Keratinocyte (primary cell): Measurements from ENCODE around the gene INTS3.

Source experiments
- EZH2 ChIP-seq: IDR thresholded peaks from one replicate; pipeline ENCODE4 v1.6.1; 2012; ENCODE audit warnings: inconsistent platforms, mild to moderate bottlenecking, low read length, moderate library complexity
- TF ChIP-seq, protein P1 (sequence below), 3 experiments: IDR thresholded peaks in 1 of 3; conservative IDR thresholded peaks in 1 of 3; optimal IDR thresholded peaks in 1 of 3; 2 replicates in 2 of 3; 3 replicates in 1 of 3; pipeline versions ENCODE3 to v1.5.1; 2011; ENCODE audit warnings: low read length in 3 of 3, mild to moderate bottlenecking in 3 of 3, moderate library complexity in 2 of 3, control low read depth in 1 of 3, inconsistent platforms in 1 of 3; ENCODE audit not compliant: insufficient read depth in 2 of 3; ENCODE audit errors: extremely low read depth in 1 of 3

DNA sequence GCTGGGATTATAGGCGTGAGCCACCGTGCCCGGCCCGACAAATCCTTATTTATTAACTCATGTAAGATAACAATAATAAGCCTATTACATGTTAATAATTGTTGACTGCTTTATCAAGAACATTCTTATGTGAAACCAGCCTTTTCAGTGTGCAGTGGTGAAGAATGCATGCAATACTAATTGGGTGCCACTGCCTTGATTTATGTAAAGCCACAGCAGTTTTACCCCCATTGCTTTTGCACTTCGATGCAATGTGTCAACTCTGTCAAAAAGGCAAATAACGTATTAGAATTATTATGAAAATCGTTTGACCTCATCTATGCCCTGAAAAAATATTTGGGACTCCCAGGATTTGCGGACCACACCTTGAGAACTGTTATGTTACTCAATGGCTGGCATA is 31.1 kb upstream of the INTS3 start:
- TF ChIP-seq, protein P1, sequence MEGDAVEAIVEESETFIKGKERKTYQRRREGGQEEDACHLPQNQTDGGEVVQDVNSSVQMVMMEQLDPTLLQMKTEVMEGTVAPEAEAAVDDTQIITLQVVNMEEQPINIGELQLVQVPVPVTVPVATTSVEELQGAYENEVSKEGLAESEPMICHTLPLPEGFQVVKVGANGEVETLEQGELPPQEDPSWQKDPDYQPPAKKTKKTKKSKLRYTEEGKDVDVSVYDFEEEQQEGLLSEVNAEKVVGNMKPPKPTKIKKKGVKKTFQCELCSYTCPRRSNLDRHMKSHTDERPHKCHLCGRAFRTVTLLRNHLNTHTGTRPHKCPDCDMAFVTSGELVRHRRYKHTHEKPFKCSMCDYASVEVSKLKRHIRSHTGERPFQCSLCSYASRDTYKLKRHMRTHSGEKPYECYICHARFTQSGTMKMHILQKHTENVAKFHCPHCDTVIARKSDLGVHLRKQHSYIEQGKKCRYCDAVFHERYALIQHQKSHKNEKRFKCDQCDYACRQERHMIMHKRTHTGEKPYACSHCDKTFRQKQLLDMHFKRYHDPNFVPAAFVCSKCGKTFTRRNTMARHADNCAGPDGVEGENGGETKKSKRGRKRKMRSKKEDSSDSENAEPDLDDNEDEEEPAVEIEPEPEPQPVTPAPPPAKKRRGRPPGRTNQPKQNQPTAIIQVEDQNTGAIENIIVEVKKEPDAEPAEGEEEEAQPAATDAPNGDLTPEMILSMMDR (optimal IDR thresholded peaks at IDR 0.05 in 1 of 3, IDR thresholded peaks at IDR 0.05 in 1 of 3, conservative IDR thresholded peaks at IDR 0.05 in 1 of 3; ENCODE audit: extremely low read depth in 1 of 3, insufficient read depth in 2 of 3, low read length in 3 of 3) = no peak
- TF ChIP-seq EZH2 = no peak
